GM12878 (cell line): Measurements from ENCODE around the gene GALNT6. TPM values are rescaled to one million over a fixed set of nuclear protein-coding genes. Genes with fewer than 3 reads are reported as not detected.

Source experiments
- FOXK2 ChIP-seq: fragments of 450-650 bp; IDR thresholded peaks from 2 replicates; pipeline ENCODE4 v1.6.1; 2017; ENCODE audit warnings: mild to moderate bottlenecking, moderate library complexity
- MTA3 ChIP-seq: IDR thresholded peaks from 2 replicates; pipeline ENCODE4 v1.6.1; 2012; ENCODE audit warnings: low read length, inconsistent platforms, borderline replicate concordance
- MYC ChIP-seq: IDR thresholded peaks from 2 replicates; pipeline ENCODE4 v1.6.1; 2011; ENCODE audit warnings: mild to moderate bottlenecking, low read length, moderate library complexity, inconsistent platforms; ENCODE audit not compliant: insufficient read depth, insufficient replicate concordance, insufficient read length, severe bottlenecking
- NR2C2 ChIP-seq: IDR thresholded peaks from 2 replicates; pipeline ENCODE4 v1.6.1; 2011; ENCODE audit warnings: borderline replicate concordance, low read depth; ENCODE audit not compliant: control insufficient read depth, insufficient read length
- NR2F1 ChIP-seq: fragments of 450-650 bp; conservative IDR thresholded peaks from 2 replicates; pipeline ENCODE4 v1.6.1; 2017; ENCODE audit warnings: mild to moderate bottlenecking
- RELA ChIP-seq: fragments of 450-650 bp; IDR thresholded peaks from 2 replicates; pipeline ENCODE4 v1.8.0; 2014; ENCODE audit warnings: borderline replicate concordance; ENCODE audit not compliant: partially characterized antibody
- SMARCA5 ChIP-seq: fragments of 450-650 bp; IDR thresholded peaks from 2 replicates; pipeline ENCODE4 v1.6.1; 2017; ENCODE audit warnings: mild to moderate bottlenecking
- TCF3 ChIP-seq: IDR thresholded peaks from 2 replicates; pipeline ENCODE4 v1.6.1; 2012; ENCODE audit warnings: low read depth, mild to moderate bottlenecking, low read length, borderline replicate concordance; ENCODE audit not compliant: insufficient read depth
- polyA plus RNA-seq, 11 experiments: library from polyadenylated mRNA; depleted of rRNA in 4 of 11; unstranded in 6 of 11; stranded (reverse) in 5 of 11; fragments of >200 nt; fragmentation: Nextera tagmentation in 4 of 11; fragmentation: Illumina TruSeq in 1 of 11; extraction: Ambion mirVana in 4 of 11; extraction: Trizol in 1 of 11; gene quantifications; 1 replicate in 1 of 11; 2 replicates in 10 of 11; pipeline versions ENCODE4 v1.2.1 to v1.2.3, GENCODE V29; 2011 to 2016; ENCODE audit warnings: inconsistent platforms in 2 of 11, missing spikeins in 2 of 11, low read depth in 1 of 11
- total RNA-seq, 4 experiments: library from RNA; depleted of rRNA in 3 of 4; stranded (reverse); fragments of >200 nt in 3 of 4; fragmentation: Illumina TruSeq in 1 of 4; extraction: Trizol in 1 of 4; gene quantifications; 2 replicates each; pipeline versions ENCODE4 v1.2.1 to v1.2.3, GENCODE V29; 2013 to 2021
- TF ChIP-seq, protein P1 (sequence below): fragments of 450-650 bp; IDR thresholded peaks from 2 replicates; pipeline ENCODE4 v1.6.1; 2018; ENCODE audit warnings: mild to moderate bottlenecking, low read depth, moderate library complexity; ENCODE audit not compliant: partially characterized antibody
- TF ChIP-seq, protein P2 (sequence below): fragments of 450-650 bp; IDR thresholded peaks from 2 replicates; pipeline ENCODE4 v1.6.1; 2016; ENCODE audit warnings: mild to moderate bottlenecking
- TF ChIP-seq, protein P3 (sequence below): fragments of 450-650 bp; formaldehyde crosslinking; IDR thresholded peaks from 2 replicates; pipeline ENCODE4 v1.4.0; 2020; ENCODE audit warnings: mild to moderate bottlenecking, moderate library complexity
- TF ChIP-seq, protein P4 (sequence below): IDR thresholded peaks from 2 replicates; pipeline ENCODE4 v1.6.1; 2012; ENCODE audit warnings: improper control_type of control experiment, low read depth, low read length; ENCODE audit not compliant: insufficient replicate concordance

The GALNT6 gene
- total and polyA plus RNA-seq, 10 of the 15 experiments (the other 5 are each of a cell fraction or from before 2014, with no cell fraction given), result 6.6 to 40.4 (median 23.7) TPM

DNA sequence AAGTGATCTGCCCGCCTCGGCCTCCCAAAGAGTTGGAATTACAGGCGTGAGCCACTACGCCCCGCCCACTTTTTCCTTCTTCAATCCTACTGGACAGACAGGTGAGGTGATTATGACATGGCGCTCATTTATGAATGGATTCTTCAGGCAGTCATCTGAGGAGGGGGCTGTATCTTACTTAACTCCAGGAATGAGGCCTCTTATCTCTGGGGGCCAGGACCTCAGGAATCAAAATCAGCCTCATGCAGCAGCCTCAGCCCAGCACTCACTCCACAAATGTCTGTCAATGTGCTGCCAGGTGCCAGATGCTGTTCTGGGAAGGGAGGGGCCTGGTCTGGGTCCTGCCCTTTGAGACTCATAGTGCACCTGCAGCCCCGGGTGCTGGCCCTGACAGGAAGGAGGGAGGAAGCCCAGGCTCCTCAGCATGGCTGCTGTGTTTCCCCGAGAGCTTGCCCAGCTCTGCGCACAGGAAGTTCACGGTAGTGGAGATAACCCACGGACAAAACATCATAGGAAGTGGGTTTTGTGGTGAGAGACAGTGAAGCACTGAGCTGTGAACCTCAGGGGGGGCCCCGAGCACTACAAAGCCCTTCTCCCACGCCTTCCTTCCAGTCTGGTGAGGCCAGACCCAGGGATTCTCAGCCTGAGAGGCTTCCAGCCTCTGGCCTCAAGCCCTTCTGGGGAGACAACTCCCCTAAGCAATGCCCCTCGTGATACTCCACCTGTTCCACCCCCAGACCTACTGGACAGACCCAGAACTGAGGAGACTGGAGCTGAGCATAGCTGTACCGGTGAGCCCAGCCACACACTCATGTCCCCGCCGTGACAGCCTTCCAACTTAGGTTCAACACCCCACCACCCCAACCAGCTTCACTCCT, 22.3 kb downstream of the GALNT6 start (continued):
- TF ChIP-seq, protein P1, sequence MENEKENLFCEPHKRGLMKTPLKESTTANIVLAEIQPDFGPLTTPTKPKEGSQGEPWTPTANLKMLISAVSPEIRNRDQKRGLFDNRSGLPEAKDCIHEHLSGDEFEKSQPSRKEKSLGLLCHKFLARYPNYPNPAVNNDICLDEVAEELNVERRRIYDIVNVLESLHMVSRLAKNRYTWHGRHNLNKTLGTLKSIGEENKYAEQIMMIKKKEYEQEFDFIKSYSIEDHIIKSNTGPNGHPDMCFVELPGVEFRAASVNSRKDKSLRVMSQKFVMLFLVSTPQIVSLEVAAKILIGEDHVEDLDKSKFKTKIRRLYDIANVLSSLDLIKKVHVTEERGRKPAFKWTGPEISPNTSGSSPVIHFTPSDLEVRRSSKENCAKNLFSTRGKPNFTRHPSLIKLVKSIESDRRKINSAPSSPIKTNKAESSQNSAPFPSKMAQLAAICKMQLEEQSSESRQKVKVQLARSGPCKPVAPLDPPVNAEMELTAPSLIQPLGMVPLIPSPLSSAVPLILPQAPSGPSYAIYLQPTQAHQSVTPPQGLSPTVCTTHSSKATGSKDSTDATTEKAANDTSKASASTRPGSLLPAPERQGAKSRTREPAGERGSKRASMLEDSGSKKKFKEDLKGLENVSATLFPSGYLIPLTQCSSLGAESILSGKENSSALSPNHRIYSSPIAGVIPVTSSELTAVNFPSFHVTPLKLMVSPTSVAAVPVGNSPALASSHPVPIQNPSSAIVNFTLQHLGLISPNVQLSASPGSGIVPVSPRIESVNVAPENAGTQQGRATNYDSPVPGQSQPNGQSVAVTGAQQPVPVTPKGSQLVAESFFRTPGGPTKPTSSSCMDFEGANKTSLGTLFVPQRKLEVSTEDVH, result no peak
- TF ChIP-seq NR2F1 (peak; percentile 84), NR2C2 (no peak), MTA3 (peak; percentile 98; the same call in 1 of the 2 replicates), SMARCA5 (0 out of 2 replicates have a peak, but pooled peaks have one; percentile 38), RELA (peak; percentile 78), FOXK2 (peak; percentile 55; the same call in 1 of the 2 replicates), TCF3 (peak; percentile 97), MYC (no peak)
- TF ChIP-seq, protein P2, sequence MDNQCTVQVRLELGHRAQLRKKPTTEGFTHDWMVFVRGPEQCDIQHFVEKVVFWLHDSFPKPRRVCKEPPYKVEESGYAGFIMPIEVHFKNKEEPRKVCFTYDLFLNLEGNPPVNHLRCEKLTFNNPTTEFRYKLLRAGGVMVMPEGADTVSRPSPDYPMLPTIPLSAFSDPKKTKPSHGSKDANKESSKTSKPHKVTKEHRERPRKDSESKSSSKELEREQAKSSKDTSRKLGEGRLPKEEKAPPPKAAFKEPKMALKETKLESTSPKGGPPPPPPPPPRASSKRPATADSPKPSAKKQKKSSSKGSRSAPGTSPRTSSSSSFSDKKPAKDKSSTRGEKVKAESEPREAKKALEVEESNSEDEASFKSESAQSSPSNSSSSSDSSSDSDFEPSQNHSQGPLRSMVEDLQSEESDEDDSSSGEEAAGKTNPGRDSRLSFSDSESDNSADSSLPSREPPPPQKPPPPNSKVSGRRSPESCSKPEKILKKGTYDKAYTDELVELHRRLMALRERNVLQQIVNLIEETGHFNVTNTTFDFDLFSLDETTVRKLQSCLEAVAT, result peak; percentile 97
- TF ChIP-seq, protein P3, sequence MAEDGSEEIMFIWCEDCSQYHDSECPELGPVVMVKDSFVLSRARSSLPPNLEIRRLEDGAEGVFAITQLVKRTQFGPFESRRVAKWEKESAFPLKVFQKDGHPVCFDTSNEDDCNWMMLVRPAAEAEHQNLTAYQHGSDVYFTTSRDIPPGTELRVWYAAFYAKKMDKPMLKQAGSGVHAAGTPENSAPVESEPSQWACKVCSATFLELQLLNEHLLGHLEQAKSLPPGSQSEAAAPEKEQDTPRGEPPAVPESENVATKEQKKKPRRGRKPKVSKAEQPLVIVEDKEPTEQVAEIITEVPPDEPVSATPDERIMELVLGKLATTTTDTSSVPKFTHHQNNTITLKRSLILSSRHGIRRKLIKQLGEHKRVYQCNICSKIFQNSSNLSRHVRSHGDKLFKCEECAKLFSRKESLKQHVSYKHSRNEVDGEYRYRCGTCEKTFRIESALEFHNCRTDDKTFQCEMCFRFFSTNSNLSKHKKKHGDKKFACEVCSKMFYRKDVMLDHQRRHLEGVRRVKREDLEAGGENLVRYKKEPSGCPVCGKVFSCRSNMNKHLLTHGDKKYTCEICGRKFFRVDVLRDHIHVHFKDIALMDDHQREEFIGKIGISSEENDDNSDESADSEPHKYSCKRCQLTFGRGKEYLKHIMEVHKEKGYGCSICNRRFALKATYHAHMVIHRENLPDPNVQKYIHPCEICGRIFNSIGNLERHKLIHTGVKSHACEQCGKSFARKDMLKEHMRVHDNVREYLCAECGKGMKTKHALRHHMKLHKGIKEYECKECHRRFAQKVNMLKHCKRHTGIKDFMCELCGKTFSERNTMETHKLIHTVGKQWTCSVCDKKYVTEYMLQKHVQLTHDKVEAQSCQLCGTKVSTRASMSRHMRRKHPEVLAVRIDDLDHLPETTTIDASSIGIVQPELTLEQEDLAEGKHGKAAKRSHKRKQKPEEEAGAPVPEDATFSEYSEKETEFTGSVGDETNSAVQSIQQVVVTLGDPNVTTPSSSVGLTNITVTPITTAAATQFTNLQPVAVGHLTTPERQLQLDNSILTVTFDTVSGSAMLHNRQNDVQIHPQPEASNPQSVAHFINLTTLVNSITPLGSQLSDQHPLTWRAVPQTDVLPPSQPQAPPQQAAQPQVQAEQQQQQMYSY (CRISPR knock-in tag), result no peak
- TF ChIP-seq, protein P4, sequence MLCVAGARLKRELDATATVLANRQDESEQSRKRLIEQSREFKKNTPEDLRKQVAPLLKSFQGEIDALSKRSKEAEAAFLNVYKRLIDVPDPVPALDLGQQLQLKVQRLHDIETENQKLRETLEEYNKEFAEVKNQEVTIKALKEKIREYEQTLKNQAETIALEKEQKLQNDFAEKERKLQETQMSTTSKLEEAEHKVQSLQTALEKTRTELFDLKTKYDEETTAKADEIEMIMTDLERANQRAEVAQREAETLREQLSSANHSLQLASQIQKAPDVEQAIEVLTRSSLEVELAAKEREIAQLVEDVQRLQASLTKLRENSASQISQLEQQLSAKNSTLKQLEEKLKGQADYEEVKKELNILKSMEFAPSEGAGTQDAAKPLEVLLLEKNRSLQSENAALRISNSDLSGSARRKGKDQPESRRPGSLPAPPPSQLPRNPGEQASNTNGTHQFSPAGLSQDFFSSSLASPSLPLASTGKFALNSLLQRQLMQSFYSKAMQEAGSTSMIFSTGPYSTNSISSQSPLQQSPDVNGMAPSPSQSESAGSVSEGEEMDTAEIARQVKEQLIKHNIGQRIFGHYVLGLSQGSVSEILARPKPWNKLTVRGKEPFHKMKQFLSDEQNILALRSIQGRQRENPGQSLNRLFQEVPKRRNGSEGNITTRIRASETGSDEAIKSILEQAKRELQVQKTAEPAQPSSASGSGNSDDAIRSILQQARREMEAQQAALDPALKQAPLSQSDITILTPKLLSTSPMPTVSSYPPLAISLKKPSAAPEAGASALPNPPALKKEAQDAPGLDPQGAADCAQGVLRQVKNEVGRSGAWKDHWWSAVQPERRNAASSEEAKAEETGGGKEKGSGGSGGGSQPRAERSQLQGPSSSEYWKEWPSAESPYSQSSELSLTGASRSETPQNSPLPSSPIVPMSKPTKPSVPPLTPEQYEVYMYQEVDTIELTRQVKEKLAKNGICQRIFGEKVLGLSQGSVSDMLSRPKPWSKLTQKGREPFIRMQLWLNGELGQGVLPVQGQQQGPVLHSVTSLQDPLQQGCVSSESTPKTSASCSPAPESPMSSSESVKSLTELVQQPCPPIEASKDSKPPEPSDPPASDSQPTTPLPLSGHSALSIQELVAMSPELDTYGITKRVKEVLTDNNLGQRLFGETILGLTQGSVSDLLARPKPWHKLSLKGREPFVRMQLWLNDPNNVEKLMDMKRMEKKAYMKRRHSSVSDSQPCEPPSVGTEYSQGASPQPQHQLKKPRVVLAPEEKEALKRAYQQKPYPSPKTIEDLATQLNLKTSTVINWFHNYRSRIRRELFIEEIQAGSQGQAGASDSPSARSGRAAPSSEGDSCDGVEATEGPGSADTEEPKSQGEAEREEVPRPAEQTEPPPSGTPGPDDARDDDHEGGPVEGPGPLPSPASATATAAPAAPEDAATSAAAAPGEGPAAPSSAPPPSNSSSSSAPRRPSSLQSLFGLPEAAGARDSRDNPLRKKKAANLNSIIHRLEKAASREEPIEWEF, result peak; percentile 53
